Right lobe of liver (tissue), 6 donors: ENCODE measurements around the gene LPAR6. TPM values are rescaled to one million over a fixed set of nuclear protein-coding genes. Genes with fewer than 3 reads are reported as not detected.
A peak's percentile ranks its signal among the peaks of the same experiment; 100 is the strongest.
"Not testable (repeated sequence)": the region's sequence is repeated elsewhere in the genome, so short reads cannot be mapped to it uniquely, and the experiment has no call there.

Source experiments
- ATAC-seq, 4 donors: fragments of 200-7000 bp; cut with Tn5 transposase; one replicate each; pipeline ENCODE4 v1.9.1; 2020; ENCODE audit warnings: mild to moderate bottlenecking in 4 of 4, moderate library complexity in 4 of 4
- DNase-seq, 3 donors: peaks; one replicate each; pipeline ENCODE4 v3.0.0-alpha.2; 2020
- H3K27ac ChIP-seq, 3 donors: fragments of 200-600 bp; one replicate each; pipeline ENCODE4 v1.8.0; 2022
- H3K27me3 ChIP-seq, 2 donors: fragments of 200-600 bp; one replicate each; pipeline ENCODE4 v1.8.0; 2022
- H3K36me3 ChIP-seq, 4 donors: fragments of 200-600 bp; sonication (generic) in 1 of 4; one replicate each; pipeline versions ENCODE4 v1.5.1 to v1.8.0; 2017 to 2022; ENCODE audit warnings: control low read depth in 1 of 4
- H3K4me1 ChIP-seq, 4 donors: fragments of 200-600 bp; sonication (generic) in 1 of 4; one replicate each; pipeline versions ENCODE4 v1.5.1 to v1.8.0; 2017 to 2022; ENCODE audit warnings: control low read depth in 1 of 4
- H3K4me3 ChIP-seq, 3 donors: fragments of 200-600 bp; one replicate each; pipeline ENCODE4 v1.8.0; 2022
- H3K9me3 ChIP-seq, 4 donors: fragments of 200-600 bp; sonication (generic) in 1 of 4; one replicate each; pipeline versions ENCODE4 v1.5.1 to v1.8.0; 2017 to 2022; ENCODE audit warnings: control low read depth in 1 of 4
- POLR2A ChIP-seq: fragments of 450-650 bp; IDR thresholded peaks from one replicate; pipeline ENCODE4 v1.6.1; 2017; ENCODE audit warnings: antibody characterized with exemption, mild to moderate bottlenecking
- WGBS: methylation state at CpG from one replicate; pipeline ENCODE4 v1.1.6; 2018; ENCODE audit warnings: low coverage, low lambda C conversion rate; ENCODE audit not compliant: insufficient coverage; ENCODE audit errors: missing lambda C conversion rate; 5-methylcytosine and 5-hydroxymethylcytosine counted together
- intact Hi-C, 2 donors: fragments of 100-400 bp; cut with DNase I; formaldehyde crosslinking; loops; one replicate each; pipeline versions ENCODE4 v1.11.2 to v1.14.1; 2022
- long read RNA-seq: library from polyadenylated mRNA; unstranded; transcript quantifications from one replicate; pipeline ENCODE4 v2.0.0, GENCODE V29; 2019
- total RNA-seq, 6 experiments: library from RNA; depleted of rRNA in 2 of 6; stranded (reverse); fragments of >200 nt in 2 of 6; fragmentation: NEBNext Ultra II Directional in 3 of 6; extraction: Animal tissue kit (Norgen Biotek cat#: 25700) in 3 of 6; gene quantifications; one replicate each; pipeline versions ENCODE4 v1.1.0 to v1.2.4, GENCODE V29; 2016 to 2023
- TF ChIP-seq, protein P1 (sequence below), 4 donors: fragments of 200-600 bp in 3 of 4; fragments of 450-650 bp in 1 of 4; IDR thresholded peaks; one replicate each; pipeline versions ENCODE4 v1.5.1 to v1.8.0; 2016 to 2022; ENCODE audit warnings: antibody characterized with exemption in 4 of 4, mild to moderate bottlenecking in 2 of 4
- donor health status: DM: no; HTN: yes; CAD: no.
- donor health status: DM: no; HTN: no; CAD: no.
- donor health status: DM: no; HTN: no; CAD: no.
- donor health status: DM: no; HTN: yes; CAD: no.
- donor health status: DM: no; HTN: yes; CAD: no.

The LPAR6 gene
- 10 to 100 TPM in 2 of 6 experiments, 1 to 10 TPM in 4; 3.7 to 14.5 (median 5.9) TPM for total RNA-seq
- long read RNA-seq, partial matches to known transcripts = 7 of 7 reads
- long read RNA-seq, other reads (novel, unspliced or antisense) = 0 of 7 reads

- H3K27me3 ChIP-seq = no peaks in the 10 kb centered on the region
- H3K4me3 ChIP-seq = peak within 1 kb of the TSS; percentile 37 to 57 (median 41)
- no peaks in the 10 kb centered on the region for H3K4me1 ChIP-seq
- WGBS = 42% methylated on average over 4 of the region's 4 CpGs
- DNase-seq = no peak
- intact Hi-C loops = no loop called here
- TF ChIP-seq POLR2A = peak; percentile 86
- TF ChIP-seq, protein P1, sequence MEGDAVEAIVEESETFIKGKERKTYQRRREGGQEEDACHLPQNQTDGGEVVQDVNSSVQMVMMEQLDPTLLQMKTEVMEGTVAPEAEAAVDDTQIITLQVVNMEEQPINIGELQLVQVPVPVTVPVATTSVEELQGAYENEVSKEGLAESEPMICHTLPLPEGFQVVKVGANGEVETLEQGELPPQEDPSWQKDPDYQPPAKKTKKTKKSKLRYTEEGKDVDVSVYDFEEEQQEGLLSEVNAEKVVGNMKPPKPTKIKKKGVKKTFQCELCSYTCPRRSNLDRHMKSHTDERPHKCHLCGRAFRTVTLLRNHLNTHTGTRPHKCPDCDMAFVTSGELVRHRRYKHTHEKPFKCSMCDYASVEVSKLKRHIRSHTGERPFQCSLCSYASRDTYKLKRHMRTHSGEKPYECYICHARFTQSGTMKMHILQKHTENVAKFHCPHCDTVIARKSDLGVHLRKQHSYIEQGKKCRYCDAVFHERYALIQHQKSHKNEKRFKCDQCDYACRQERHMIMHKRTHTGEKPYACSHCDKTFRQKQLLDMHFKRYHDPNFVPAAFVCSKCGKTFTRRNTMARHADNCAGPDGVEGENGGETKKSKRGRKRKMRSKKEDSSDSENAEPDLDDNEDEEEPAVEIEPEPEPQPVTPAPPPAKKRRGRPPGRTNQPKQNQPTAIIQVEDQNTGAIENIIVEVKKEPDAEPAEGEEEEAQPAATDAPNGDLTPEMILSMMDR (IDR thresholded peaks at IDR 0.05) = no peak
- peak within 1 kb of the TSS; percentile 48 to 82 (median 56) for H3K27ac ChIP-seq
- ATAC-seq = peak; percentile 83 to 86 (median 84)
- no peaks in the 10 kb centered on the region for H3K9me3 ChIP-seq
- H3K36me3 ChIP-seq = no peaks in the 10 kb centered on the region
Measured at GRCh38 chr13:48412881-48413351, at the start of gene LPAR6. Gene LPAR6 (minus strand): TSS chr13:48413113. CDS start chr13:48412423, 690 bp downstream.

DNA sequence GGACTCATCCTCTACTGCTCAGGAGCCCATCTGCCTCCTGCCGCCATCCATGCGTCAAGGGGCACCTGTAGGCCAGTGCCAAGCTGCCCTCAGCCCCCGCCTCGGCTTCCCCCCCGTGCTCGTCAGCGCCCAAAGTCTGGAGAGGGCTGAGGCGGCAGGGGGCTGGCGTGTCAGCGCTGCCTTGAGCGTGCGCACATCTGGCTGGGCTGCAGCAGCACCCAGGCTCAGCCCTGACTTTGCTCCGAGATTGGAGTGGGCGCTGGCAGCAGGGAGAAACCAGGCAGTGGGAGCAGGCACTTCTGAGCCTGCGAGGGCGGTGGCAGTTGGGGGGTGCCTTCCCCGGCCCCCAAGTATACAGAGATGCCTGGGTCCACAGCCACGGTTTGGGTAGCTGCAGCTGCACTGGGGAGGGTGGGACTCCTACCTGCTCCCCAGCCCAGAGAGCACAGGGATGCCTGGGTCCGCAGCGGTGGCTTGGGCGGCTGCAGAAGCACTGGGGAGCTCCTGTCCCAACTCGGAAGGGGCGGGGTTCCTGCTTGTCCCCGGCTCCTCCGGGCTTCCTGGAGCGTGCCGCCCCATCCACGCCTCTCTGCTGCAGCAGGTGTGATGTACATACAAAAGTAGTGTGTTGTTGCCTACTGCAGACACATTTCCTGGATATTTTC is 44.8 kb upstream of the LPAR6 start:
- no peak for TF ChIP-seq POLR2A
- TF ChIP-seq, protein P1 (IDR thresholded peaks at IDR 0.05) = no peak
- H3K27me3 ChIP-seq = no peaks in the 10 kb centered on the region
- intact Hi-C loops = no loop called here
- peak in 1 of 4 donors; percentile 35 for ATAC-seq
- H3K4me1 ChIP-seq = no peaks in the 10 kb centered on the region
- WGBS = 80% methylated on average over 1 of the region's 28 CpGs
- DNase-seq = no peak
- no peak overlapping the region for H3K4me3 ChIP-seq
- no peak overlapping the region for H3K27ac ChIP-seq
- H3K9me3 ChIP-seq = no peaks in the 10 kb centered on the region
- peaks cover 0 to 7% (median 0%) of the 10 kb centered on the region in 4 donors for H3K36me3 ChIP-seq

- no peak for ATAC-seq
- no peaks in the 10 kb centered on the region for H3K27me3 ChIP-seq
- no peak overlapping the region for H3K27ac ChIP-seq
- no peaks in the 10 kb centered on the region for H3K9me3 ChIP-seq
- no peaks in the 10 kb centered on the region for H3K4me1 ChIP-seq
- no peak overlapping the region for H3K4me3 ChIP-seq
- no peak for TF ChIP-seq POLR2A
- TF ChIP-seq, protein P1 (IDR thresholded peaks at IDR 0.05) = no peak
- 100% methylated on average over 7 of the region's 10 CpGs for WGBS
- peaks cover 0 to 7% (median 0%) of the 10 kb centered on the region in 4 donors for H3K36me3 ChIP-seq
- no peak for DNase-seq
- intact Hi-C loops = no loop called here
Measured at GRCh38 chr13:48456546-48456945, 43.6 kb upstream of the LPAR6 start.

- H3K4me1 ChIP-seq, H3K4me3 ChIP-seq, H3K36me3 ChIP-seq, H3K27me3 ChIP-seq, H3K27ac ChIP-seq, intact Hi-C loops, H3K9me3 ChIP-seq, ATAC-seq, DNase-seq: not testable (repeated sequence)
Measured at GRCh38 chr13:48451196-48451595, 38.3 kb upstream of the LPAR6 start.

DNA sequence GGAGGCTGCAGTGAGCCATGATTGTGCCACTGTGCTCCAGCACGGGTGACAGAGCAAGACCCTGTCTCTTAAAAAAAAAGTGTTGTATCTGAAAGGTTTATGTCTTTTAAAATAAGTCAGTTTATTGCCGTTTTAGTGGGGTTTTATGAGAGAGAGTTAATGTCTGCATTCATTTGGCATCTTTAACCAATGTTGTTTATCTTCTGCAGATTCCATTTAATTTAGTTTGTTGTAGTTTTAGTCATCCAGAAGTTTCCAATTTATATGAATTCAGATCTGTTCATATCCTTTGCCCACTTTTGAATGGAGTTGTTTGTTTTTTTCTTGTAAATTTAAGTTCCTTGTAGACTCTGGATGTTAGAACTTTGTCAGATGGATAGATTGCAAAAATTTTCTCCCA is 36.7 kb upstream of the LPAR6 start:
- TF ChIP-seq POLR2A = no peak
- TF ChIP-seq, protein P1 (IDR thresholded peaks at IDR 0.05) = no peak
- no peak overlapping the region for H3K4me3 ChIP-seq
- intact Hi-C loops = no loop called here
- no peaks in the 10 kb centered on the region for H3K36me3 ChIP-seq
- ATAC-seq = no peak
- no peaks in the 10 kb centered on the region for H3K27me3 ChIP-seq
- no peak for DNase-seq
- no peaks in the 10 kb centered on the region for H3K9me3 ChIP-seq
- H3K4me1 ChIP-seq = no peaks in the 10 kb centered on the region
- 68% methylated on average over 2 of the region's 2 CpGs for WGBS
- no peak overlapping the region for H3K27ac ChIP-seq
